Stimulated activated CD4-positive, alpha-beta T cell treated with anti-CD3 and anti-CD28 coated beads, Interleukin-1b, Interleukin-23, amount 100 ng/mL, for 1 hour (primary cell): ENCODE measurements around the gene PPP2R5C.

Experiments
- DNase-seq, 2 donors: peaks; one replicate each; pipeline ENCODE4 v3.0.0-alpha.2; 2020; ENCODE audit warnings: low read depth in 2 of 2

Gene PPP2R5C

DNA sequence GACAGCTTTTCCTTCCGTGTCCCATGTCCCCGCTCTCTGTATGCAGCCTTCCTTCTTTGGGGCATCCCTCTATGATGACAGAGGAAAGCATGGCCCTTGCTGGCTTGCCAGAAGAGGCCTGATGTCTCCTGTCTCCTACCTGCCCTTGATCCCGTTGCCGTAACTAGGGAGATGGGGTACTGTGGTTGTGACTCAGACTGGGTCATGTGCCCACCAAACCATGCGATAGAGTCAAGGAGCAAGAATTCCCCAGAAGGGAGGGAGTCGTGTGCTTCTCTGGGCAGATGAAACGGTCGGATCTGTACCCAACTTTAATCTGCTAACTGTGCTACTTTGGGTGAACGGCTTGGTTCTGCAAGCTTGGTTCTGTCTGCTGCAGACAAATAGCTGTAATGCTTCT is 103.8 kb downstream of the PPP2R5C start:
- no peak for DNase-seq

DNA sequence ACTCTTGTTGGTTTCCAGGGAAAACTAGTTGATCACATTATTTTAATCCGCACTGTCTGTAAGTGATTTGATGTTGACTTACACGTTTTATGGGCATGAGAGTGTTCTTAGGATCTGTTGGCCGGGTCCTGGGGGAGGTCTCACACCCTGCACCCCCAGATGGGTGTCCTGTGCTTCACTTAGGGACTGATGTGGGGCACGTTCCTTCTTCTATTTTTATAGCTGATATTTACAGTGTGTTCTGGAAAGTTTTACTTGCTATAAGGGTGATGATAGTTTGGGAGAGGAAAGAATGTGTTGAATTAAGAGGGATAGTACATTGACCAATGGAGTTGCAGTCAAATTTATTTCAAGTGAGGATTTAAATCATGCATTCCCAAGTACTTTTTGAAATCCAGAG is 106.3 kb downstream of the PPP2R5C start:
- DNase-seq, result no peak

DNA sequence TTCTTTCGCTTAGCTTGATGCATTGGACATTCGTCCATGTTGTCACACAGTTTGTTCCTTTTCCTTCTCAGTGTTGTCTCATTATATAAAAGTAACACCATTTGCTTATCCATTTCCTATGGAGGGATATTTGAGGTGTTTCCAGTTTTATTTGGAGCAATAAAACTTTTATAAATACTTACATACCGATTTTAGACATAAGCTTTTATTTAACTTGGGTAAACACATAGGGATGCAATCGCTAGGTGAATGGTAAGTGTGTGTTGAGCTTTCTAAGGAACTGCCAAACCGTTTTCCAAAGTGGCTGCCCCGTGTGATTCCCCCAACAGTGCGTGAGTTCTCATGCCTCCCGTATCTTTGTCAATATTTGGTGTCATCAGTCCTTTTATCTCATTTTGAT is 107.7 kb downstream of the PPP2R5C start:
- no peak for DNase-seq

DNA sequence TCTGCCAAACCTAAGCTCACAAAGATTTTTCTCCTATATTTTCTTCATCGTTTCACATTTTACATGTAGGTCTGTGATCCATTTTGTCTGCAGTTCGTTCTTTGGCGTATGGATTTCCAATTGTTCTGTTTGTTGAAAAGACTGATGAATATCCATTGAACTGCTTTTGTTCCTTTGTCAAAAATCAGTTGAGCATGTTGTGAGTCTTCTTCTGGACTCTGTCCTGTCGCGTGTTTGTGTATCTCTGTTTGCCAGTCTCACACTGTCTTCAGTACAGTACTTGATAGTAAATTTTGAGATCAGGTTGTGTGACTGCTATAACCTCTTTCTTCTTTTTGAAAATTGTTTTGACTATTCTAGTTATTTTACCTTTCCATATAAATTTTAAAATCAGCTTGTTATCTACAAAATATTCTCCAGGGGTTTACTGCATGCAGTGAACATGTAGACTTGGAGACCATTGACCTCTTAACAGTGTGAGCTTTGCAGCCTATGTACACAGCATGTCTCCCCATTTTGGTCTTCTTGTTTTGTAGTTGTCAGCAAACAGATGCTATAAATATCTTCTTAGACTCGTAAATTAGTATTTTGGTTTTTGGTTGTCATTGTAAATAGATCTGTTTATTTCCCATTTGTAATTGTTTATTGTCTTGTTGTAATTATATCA is 108.9 kb downstream of the PPP2R5C start:
- DNase-seq, result no peak

DNA sequence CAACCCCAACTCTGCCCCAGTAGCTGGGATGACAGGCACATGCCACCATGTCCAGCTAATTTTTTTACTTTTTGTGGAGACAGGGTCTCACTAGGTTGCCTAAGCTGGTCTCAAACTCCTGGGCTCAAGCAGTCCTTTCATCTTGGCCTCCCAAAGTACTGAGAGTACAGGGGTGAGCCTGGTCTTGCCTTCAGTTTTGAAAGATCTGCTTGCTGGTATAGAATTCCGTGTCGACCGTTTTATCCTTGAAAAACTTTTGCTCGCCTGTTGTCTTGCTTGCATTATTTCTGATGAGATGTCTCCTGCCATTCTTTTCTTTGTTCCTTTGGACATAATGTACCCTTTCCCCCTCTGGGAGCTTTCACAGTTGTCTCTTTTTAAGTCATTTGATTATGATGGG is 110.8 kb downstream of the PPP2R5C start:
- no peak for DNase-seq

DNA sequence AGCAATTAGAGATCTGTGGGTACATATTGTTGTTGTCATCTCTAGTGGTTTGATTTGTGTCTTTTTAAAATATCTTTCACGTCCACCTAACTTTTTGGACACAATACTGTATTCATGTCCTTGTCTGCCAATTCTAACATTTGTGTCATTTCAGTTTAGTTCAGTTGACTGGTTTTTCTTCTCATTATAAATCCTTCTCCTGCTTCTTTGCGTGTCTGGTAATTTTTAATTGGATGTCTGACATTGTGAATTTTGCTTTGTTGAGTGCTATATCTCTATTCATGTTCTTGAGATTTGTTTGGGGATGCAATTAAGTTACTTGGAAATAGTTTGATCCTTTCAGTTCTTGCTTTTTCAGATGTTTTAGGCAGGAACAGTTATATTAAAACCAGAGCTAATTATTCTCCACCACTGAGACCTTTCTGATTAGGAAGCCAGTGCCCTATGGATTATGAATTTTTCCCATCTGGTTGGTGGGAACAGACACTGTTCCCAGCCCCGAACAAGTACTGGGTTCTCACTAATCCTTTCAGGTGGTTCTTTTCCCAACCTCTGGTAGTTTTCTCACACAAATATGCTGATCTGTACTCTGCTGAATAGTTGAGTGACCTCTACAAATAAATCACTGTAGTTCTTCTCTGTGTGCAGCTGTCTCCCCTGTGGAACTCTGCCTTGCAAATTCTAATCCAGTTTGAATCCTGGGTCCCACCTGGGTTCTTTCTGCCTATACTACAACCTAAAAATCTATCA is 111.7 kb downstream of the PPP2R5C start:
- DNase-seq, result no peak

DNA sequence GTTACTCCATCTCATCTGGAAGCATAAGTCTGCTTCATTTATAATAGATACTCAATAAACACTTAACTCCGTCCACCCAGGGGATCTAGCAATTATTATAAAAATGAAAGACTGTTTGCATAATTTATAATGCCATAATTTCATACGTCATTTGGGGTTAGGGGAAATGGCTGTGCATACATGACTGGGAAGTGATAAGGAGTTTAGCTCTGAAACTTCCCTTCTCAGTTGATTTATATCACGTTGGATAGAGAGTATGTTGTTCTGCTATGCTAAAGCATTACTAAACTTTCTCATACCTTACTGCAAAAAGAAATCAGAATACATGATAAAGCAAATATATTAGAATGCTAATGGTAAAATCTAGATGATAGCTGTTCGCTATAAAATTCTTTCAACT is 112.5 kb downstream of the PPP2R5C start:
- no peak for DNase-seq

DNA sequence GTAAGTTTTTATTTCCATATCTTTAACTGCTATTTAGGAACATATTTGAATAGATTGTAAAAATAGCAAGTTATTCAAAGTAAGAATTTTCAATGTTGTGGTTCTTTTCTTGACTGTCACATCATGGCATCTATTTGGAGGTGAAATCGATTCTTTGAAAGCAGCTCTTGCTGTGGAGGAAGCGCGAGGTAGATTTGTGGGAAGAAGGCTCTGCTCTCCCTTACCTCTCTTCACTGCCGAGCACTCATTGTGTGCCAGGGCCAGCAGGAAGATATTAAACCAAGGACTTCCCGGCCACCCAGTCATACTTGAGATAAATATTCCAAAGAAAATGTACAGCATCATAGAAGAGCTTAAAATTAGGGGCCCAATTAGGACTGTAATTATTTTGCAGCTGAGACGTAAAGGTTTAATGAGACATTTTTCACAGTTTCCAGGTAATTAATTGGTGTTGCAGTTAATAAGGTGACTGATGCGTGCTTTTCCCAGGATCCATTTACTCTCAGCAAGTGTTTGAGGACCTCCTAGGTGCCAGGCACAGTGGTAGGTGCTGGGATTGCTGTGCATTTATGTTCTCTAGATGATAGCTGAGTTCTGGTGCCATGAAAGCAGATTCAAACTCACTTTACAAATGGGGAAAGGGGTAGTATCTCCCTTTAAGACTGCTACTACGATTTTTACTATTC is 113.7 kb downstream of the PPP2R5C start:
- no peak for DNase-seq

DNA sequence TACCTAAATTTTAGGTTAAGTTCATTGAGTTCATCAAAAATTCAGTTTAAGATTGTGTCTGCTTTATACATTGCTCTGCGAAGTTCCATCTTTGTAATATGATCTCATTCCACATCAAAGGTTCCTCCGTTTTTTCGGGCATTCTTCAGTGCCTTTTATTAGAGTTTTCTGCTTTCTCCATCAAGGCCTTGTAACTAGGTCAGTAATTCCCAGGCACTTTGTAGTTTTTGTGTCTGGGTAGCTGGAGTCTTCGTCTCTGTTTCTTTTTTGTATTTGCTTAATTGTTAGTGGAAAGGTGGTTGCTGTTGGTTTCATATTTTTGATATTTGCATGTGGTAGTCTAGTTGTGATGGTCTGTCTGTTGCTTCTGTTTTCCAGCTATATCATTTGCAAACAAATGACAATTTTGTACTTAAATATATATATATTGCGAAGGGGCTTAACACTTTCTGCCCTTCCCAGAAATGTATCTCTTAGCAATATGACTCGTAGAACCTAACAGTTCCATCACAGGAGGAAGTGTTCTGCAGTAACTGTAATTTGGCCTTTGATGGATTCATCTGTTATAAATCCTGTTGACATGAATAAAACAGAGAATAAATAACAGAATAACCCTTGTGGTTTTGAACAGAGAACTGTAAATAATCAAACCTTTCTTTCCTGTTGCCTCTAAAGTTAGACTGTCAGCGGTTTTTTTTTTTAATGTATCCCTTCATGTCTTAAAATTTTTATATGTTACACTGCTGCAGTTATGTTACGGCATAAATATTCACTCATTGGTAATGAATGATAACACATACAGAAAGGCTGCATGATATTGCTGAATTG is 114.4 kb downstream of the PPP2R5C start:
- no peak for DNase-seq

DNA sequence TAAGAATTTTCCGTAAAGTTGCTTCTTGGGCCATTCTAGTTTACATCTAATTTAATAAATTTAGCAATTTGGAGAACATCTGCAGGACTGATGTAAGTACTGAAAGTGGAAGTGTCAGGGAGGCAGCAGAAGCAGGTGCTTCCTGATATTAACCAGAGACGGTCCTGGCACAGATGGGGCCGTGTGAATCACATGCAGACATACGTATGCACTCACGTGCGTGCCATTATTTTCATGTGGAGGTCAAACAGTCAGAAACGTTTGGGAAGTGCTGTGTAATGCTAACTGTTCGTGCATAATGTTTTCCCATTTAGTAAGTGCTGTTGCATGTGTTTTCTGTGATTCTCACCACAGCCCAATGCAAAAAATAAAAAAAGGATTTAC is 115.0 kb downstream of the PPP2R5C start:
- peak; percentile 18 to 42 for DNase-seq

DNA sequence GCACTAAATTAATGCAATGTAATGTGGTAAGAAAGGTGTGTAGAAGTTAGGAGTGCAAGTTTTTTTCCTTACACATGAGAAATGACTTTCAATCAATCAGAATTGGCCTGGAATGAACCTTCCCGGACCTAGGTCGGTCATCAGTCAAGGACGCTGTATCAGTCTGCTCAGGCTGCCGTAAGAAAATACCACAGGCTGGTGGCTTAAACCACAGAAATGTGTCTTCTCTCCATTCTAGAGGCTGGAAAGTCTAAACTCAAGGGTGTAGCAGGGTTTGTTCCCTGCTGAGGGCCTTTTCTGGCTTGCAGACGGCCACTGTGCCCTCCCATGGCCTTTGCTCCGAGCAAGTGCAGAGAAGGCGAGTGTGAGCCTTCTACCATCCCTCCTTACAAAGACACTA is 116.3 kb downstream of the PPP2R5C start:
- no peak for DNase-seq

DNA sequence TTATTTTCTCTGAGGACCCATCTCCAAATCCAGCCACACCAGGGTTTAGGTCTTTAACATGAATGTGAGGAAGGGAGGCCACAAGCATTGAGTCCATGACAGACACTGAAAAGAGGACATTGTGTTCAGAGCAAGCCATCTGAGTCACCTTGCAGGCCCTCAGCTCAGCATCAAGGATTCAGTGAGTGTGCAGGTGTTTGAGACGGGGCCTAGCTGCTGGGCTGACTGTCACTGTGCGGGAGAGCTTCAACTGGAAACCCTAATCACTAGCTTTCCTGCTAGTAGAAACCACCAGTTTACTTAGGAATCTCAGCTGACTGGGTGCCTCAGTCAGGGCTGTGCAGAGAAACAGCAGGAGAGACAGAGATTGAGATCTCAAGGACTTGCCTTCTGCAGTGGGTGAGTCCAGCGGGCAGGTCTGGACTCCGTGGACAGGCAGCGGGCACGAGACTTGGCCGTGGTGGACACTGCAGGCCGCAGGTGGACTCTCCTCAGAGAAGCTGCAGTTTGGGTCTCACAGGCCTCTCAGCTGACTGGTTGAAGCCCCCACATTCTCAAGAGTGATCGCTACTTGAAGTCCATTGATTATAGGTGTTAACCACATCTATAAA is 116.8 kb downstream of the PPP2R5C start:
- DNase-seq, result no peak

DNA sequence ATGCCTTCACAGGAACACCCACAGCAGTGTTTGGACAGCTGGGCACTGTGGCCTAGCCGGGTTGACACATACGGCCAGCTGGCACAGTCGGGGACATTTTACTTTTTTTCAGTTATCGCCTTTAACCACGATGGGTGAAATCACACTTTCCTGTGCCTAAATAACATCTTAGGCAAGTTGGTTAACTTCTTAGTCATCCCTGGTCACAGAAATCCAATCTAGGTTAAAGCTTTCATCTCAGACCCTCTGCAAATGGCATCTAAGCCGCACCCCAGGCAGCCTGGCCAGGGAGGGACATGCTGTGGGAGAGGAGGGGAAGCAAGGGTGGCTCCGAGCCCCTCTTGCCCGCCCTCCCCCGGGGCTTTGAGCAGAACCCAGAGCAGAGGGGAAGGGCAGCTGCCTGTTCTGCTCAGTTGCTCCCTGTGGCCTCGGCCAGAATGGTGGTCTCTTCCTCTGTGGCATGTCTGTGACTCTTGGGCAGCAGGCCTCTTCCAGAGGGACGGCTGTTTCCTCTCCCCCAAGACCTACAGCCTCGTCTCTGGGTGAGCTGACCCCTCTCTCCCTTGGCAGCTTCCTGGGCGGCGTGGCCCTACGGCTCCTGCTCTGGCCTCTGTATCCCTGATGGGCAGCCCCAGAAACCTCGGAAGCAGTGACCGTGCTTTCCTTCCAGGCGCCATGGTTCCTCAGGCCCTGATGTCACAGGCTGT is 117.5 kb downstream of the PPP2R5C start:
- no peak for DNase-seq

DNA sequence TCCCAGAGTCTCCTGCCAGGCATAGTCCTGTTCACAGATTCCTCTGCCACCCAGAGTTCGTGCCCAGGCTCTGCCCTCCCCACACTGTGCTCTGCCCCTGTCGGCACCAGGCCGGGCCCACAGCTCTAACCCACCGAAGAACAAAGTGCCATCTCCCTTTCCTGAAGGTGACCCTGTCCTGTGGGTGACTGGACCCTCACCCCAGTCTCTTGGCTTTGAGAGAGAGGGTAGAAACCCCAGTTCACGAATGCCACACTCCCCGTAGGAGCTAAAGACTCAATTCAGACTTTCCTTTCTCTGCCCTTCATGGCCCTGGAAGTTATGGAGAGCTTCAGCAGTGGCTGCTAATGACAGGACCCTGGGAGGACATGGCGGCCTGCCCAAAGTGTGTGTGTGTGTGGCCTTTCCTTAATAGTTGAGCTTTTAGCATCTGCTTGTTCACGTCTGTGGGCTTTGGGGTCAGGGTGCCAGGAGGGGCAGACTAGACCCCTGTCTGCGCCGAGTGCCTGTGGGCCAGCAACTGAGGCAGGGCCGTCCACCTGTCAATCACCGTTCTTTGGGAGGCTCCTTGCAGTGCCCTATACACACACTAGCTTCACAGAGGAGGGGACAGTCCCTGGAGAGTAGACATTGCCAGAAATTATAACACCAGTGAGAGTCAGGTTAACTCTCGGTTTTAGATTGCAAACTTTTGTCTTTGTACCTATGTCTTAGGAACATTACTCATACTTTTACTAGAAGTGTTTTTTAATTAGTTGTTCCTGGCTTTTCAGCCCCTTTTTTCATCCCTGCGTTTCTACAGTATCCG is 118.2 kb downstream of the PPP2R5C start:
- DNase-seq, result no peak

DNA sequence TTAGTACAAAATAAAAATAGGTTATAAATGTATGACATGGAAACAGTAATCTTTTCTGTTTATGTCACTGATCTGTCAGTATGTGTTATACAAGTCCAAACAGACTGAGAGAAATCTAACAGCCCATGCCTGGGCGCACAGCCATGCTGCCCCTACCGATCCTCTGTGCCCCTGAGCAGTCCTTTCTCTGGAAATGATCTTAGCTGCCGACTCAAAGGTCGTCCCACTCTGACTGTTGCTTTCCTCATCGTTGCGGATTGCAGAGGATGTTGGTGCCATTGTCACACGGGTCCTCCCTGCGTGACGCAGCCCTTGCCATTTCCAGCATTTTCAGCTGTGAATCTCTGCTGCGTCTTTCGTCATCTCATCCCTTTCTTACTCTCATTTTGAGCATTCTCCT is 119.9 kb downstream of the PPP2R5C start:
- DNase-seq, result no peak

DNA sequence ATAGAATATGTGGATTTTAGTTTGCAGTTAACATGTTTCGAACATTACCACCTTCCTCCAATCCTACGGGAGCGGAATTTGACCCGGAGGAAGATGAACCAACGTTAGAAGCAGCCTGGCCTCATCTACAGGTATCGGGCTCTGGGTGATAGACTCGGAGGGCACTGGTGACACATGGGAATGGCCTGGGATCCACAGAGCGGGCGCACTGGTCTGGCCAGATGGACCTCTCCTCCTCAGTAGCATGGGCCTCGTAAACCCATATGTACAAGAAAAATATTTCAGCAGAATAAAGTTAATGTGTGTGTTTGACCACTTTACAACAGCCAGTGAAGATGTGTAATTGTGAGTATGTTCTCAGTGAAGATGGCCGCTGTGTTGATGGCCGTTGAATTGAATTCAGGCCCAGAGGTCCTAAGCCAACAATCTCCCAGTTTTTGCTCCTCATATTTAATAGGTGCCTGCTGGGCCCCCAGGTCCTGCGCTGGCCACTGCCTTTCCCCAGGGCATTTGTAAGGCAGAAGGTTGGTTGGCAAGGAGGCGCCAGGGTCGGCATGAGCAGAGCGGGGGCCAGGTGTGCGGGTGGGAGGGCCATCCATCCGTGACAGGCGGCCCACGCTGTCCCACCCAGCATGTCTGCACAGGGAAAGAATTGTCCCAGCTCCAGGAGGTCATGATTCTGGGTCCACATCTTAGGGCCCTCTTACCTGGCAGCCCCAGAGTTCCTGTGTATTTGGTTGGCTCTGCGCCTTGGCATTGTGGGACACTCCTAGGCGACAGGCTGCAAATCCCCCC is 120.8 kb downstream of the PPP2R5C start:
- DNase-seq, result no peak

DNA sequence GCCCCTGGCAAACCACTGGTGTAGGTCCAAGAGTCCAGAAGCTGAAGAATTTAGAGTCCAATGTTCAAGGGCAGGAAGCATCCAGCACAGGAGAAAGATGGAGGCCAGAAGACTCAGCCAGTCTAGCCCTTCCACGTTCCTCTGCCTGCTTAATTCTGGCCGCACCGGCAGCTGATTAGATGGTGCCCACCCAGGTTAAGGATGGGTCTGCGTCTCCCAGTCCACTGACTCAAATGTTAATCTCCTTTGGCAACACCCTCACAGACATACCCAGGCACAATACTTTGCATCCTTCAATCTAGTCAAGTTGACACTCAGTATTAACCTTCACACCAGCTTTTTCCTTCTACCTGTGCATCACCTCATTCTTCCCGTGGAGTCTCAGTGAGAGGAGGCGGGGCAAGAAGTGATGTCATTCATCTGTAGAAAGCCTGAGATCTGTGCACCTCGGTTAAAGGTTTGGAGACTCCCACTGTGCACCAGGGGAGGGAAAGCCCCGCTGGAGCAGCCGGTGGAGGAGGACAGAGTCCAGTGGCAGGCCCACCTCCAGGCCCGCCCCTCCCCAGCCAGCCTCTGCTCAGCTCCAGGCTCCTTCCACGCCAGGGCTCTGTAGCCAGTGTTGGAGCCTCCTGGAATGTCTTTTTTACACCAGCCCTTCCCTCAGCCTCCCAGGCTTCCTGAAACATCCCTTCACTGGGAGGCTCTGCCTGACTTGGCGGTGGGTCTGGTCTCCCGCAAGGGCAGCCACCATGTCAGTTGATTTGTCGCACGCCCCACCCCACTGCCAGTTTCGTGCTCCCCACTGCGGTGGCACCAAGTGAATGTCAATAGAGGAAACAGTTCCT is 122.8 kb downstream of the PPP2R5C start:
- DNase-seq, result no peak

DNA sequence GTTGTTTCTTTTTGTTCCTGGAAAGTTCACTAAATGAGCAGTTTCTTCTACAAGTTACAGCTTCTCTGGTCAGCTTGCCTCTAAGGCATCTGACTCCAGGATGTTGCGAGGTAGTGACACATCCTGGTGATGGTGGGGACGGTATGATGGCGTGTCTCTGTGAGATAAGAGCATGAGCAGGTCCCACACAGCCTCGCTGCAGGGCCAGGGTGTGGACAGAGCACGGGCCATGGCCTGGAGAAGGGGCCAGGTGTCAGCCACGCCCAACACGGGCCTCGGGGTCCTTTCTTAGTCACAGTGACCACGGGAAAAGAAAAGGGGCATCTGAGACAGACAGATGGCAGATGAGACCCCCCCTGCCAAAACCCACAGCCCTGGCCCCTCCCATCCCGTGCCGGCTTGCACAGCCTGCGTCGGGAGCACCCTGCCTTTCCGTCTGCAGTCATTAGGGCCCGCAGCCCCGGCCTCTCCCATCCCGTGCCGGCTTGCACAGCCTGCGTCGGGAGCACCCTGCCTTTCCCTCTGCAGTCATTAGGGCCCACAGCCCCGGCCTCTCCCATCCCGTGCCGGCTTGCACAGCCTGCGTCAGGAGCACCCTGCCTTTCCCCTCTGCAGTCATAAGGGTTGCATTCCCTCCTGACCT is 123.5 kb downstream of the PPP2R5C start:
- no peak for DNase-seq
